WI38 (cell line): ENCODE results near the gene SSR1.

Source experiments
- H3K4me3 ChIP-seq: 2 replicates; pipeline ENCODE4 v1.5.1; 2011; ENCODE audit warnings: low read depth, mild to moderate bottlenecking, control low read depth, low read length
- TF ChIP-seq, protein P1 (sequence below): IDR thresholded peaks from 2 replicates; pipeline ENCODE4 v1.5.1; 2012; ENCODE audit warnings: low read depth, mild to moderate bottlenecking, control low read depth, low read length

Gene SSR1

DNA sequence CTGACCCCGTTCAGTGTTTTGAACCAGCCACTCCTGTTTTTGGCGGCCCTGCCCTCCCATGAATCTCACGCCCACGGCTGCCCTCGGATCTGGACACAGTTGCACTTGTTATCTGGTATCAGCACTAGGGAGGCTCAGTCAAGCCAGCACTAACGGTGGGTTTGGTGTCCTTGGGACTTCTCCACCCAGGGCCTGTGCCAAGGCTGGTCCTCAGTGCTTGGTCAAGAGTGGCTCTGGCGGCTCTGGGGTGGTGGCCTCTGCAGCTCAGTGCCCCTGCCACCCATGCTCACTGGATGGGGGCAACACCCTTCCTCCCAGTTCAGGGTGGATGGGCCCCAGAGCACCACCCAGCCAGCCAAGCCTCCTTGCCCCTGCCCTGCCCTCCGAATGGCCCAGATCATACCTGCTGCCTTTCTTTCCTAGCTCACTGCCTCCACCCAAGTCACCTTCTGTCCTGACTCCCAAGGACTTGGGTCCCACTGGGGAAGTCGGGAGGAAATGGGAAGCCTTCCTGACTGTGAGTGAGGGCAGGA lies 54.7 kb downstream of the SSR1 start:
- TF ChIP-seq, protein P1, sequence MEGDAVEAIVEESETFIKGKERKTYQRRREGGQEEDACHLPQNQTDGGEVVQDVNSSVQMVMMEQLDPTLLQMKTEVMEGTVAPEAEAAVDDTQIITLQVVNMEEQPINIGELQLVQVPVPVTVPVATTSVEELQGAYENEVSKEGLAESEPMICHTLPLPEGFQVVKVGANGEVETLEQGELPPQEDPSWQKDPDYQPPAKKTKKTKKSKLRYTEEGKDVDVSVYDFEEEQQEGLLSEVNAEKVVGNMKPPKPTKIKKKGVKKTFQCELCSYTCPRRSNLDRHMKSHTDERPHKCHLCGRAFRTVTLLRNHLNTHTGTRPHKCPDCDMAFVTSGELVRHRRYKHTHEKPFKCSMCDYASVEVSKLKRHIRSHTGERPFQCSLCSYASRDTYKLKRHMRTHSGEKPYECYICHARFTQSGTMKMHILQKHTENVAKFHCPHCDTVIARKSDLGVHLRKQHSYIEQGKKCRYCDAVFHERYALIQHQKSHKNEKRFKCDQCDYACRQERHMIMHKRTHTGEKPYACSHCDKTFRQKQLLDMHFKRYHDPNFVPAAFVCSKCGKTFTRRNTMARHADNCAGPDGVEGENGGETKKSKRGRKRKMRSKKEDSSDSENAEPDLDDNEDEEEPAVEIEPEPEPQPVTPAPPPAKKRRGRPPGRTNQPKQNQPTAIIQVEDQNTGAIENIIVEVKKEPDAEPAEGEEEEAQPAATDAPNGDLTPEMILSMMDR: no peak
- H3K4me3 ChIP-seq: no peak overlapping the region

DNA sequence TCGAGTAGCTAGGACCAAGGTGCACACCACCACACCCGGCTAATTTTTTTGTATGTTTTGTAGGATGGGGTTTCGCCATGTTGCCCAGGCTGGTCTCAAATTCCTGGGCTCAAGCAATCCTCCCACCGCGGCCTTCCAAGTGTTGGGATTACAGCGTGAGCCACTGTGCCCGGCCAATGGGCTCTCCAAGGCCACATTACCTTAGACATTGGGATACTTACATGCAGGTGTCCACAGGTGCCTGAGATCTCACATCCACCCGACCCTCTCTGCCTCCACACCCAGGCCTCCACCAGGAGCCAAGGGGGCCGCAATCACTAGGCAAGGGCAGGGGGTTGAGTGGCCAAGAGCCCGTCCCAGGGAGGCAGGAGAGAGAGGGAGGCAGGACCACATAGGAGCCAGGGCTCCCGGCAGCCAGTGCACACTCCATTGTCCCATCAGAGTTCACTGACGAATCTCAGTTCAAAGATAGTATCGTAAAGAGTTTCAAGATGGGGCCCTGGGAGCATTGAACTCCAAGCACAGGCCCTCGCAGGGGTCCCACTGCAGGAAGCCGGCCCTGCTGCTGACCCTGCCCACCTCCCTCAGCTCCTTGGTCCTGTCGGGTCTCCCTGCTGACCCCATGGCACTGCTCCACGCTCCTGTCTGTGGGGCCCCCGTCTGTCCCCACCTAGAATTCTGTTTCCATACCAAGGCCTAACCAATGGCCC lies 55.3 kb downstream of the SSR1 start:
- H3K4me3 ChIP-seq: no peak overlapping the region
- TF ChIP-seq, protein P1: no peak

DNA sequence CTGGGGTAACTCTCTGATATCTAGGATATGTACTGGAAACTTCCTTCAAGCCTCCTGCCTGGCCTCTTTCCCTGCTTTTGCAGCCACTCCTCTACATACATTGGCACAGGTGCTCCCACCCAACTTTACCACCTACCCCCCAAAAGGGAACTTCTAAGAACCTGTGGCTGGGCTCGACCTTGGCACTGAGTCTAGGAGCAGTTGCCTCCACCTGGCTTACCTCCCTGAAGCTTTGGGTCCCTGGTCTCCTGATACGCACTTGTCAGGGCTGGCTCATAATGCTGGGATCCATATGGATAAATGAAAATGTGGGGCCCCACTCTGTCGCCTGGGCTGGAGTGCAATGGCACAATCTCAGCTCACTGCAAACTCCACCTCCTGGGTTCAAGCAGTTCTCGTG lies 56.2 kb downstream of the SSR1 start:
- H3K4me3 ChIP-seq: no peak overlapping the region
- TF ChIP-seq, protein P1: no peak

DNA sequence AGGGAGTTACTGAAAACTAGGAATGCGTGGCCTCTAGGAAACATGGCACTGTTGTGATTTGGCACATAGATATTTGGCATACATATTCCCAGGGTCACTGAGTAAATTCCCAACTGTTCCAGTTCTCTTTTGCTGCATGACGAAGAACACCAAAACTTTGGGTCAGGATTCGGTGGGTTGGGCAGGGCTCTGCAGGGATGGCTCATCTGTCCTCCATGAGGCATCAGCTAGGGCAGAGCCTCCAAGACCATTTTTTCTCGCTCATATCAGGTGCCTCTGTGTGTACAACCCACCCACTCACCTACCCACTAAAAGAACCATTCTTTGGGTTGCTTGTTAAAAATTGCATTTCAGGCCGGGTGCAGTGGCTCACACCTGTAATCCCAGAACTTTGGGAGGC lies 57.1 kb downstream of the SSR1 start:
- TF ChIP-seq, protein P1: no peak
- H3K4me3 ChIP-seq: no peak overlapping the region

DNA sequence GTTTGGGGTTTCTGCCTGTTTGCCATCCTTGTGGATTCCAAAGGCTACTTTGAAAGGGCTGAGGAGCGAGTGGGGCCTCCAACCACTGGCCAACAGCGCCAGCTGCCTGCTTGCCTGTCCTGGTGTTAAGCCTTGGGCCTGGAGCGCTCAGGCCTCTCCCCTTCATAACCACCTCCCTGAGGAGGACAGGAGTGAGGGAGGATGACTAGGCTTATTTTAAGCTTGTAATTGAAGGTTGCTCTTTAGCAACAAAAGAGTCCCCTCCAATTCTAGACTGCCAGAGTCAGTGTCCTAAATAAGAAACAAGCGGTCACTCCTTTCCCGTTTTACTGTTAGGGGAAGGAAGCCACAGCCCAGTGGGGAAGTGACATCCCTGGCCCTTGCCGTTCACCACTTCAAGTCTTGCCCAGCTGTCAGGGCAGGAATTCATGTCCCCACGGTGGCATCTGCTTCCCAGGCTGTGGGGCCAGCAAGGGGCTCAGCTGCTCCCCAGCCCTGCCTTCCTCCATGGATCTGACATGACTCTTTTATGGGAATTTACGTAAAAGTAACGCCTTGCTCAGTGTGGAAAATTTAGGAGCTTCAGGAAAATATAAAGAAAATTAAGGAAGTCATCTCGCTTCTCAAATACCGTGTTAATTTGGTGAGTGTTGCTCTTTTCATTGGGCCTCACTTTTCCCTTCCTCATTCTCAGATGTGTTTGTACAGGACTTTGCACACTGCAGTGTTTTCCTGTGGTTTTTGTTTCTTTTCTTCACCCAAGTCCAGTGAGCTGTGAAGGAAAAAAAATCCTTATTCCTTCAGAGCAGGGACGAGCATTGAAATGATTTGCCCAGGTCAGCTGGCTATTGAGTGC lies 57.8 kb downstream of the SSR1 start:
- TF ChIP-seq, protein P1: no peak
- no peak overlapping the region for H3K4me3 ChIP-seq

DNA sequence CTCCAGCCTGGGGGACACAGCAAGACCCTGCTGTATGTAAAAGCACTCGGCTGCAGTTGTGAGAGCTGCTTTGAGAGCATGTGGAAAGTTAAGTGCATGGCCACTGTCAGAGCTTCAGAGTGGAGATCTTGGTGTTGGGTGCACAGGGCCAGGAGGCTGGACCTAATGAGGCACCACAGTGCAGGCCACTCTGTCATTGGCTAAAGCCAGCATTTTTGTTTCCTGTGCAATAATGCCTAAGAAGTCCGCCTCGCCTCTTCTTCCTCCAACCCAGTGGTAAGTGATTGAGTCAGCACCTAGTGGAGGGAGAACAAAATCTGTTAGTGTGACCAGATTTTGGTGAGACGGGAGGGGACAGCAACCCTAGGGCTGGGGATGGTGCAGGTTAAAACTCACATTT lies 60.6 kb downstream of the SSR1 start:
- no peak overlapping the region for H3K4me3 ChIP-seq
- TF ChIP-seq, protein P1: no peak
